Measurements from ENCODE around the gene TNNC2. TPM values are rescaled to one million over a fixed set of nuclear protein-coding genes. Genes with fewer than 3 reads are reported as not detected.
"Not testable (repeated sequence)": the region's sequence is repeated elsewhere in the genome, so short reads cannot be mapped to it uniquely, and the experiment has no call there.

TNNC2 gene
- total RNA-seq = not detected

GRCh38 chr20:45827030-45827652 lies at the start of gene TNNC2:
Gene TNNC2 (minus strand): TSS chr20:45827312. CDS start chr20:45827248, 64 bp downstream.
- ATAC-seq = no peak

GRCh38 chr20:45874576-45874975 lies 47.5 kb upstream of the TNNC2 start:
- no peak for ATAC-seq

GRCh38 chr20:45874104-45874481 lies 47.0 kb upstream of the TNNC2 start:
- not testable (repeated sequence) for ATAC-seq

GRCh38 chr20:45873409-45874103 lies 46.4 kb upstream of the TNNC2 start:
- peak; percentile 63 for ATAC-seq

GRCh38 chr20:45872626-45873025 lies 45.5 kb upstream of the TNNC2 start:
- peak; percentile 90 for ATAC-seq

GRCh38 chr20:45867819-45868176 lies 40.7 kb upstream of the TNNC2 start:
- ATAC-seq = no peak

GRCh38 chr20:45867136-45867818 lies 40.2 kb upstream of the TNNC2 start:
- no peak for ATAC-seq

- no peak for ATAC-seq
These were observed 39.3 kb upstream of the TNNC2 start for GRCh38 chr20:45866454-45866853.

GRCh38 chr20:45863543-45864470 lies 36.7 kb upstream of the TNNC2 start:
- ATAC-seq = peak; percentile 32

- ATAC-seq = no peak
These were observed 34.3 kb upstream of the TNNC2 start for GRCh38 chr20:45861221-45862075.

- ATAC-seq = no peak
These were observed 33.6 kb upstream of the TNNC2 start for GRCh38 chr20:45860560-45861220.

GRCh38 chr20:45859916-45860315 lies 32.8 kb upstream of the TNNC2 start:
- no peak for ATAC-seq

- no peak for ATAC-seq
These were observed 30.7 kb upstream of the TNNC2 start for GRCh38 chr20:45857882-45858216.

GRCh38 chr20:45857114-45857881 lies 30.2 kb upstream of the TNNC2 start, which contains the start of the genes ACOT8 and ZSWIM3:
Gene ACOT8 (minus strand): TSS chr20:45857392. CDS start chr20:45857315, 77 bp downstream.
Gene ZSWIM3 (plus strand): TSS chr20:45857614. CDS start chr20:45857826, 212 bp downstream.
- peak; percentile 98 for ATAC-seq

- ATAC-seq = no peak
These were observed 26.4 kb upstream of the TNNC2 start for GRCh38 chr20:45853484-45853883.

GRCh38 chr20:45852326-45852725 lies 25.2 kb upstream of the TNNC2 start:
- ATAC-seq = no peak

GRCh38 chr20:45851501-45851900 lies 24.4 kb upstream of the TNNC2 start:
- no peak for ATAC-seq

- no peak for ATAC-seq
These were observed 23.8 kb upstream of the TNNC2 start for GRCh38 chr20:45850926-45851325.

GRCh38 chr20:45850238-45850637 lies 23.1 kb upstream of the TNNC2 start:
- ATAC-seq = no peak

GRCh38 chr20:45848969-45849582 lies 22.0 kb upstream of the TNNC2 start:
- ATAC-seq = no peak
